ENCODE measurements around the gene ADORA2B. TPM values are rescaled to one million over a fixed set of nuclear protein-coding genes. Genes with fewer than 3 reads are reported as not detected.
"Not testable (repeated sequence)": the region's sequence is repeated elsewhere in the genome, so short reads cannot be mapped to it uniquely, and the experiment has no call there.

The ADORA2B gene
- total RNA-seq, 1 donor from 2014 or later: 5.0 TPM

DNA sequence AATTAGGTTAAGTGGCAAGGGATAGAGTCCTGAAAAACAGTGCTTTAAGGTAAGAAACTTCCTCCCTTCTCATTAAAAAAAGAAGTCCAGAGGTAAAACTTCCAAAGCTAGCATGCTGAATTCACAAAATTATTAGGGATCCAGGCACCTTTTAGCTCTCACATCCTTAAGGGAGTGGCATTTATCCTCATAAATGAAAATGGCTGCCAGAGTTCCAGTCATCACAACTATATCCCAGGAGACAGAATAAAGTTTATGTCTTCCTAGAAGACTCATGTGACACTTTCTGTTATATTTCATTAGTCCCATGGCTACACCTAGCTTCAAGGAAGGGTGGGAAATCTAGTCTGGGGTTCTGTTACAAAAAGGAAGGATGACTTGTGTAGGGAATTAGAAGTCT is 23.3 kb upstream of the ADORA2B start:
- DNase-seq (ENCODE audit: low read depth): no peak

DNA sequence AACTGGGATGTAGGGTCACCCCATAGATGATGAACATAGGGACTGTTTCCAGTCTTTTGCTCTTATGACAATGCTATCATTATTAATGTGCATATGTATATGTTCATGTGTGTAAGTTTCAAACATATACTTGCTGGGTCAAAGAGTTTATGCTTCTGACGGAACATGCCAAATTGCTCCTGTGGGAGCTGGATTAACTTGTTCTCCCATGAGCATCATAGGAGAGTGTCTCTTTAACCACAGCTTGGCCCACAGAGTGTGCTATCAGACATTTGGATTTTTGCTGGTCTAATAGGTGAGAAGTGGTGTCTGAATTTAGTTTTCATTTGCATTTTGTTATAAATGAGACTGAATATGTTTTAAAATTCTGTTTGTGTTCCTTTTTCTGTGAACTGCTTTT is 22.3 kb upstream of the ADORA2B start:
- DNase-seq (ENCODE audit: low read depth): no peak

DNA sequence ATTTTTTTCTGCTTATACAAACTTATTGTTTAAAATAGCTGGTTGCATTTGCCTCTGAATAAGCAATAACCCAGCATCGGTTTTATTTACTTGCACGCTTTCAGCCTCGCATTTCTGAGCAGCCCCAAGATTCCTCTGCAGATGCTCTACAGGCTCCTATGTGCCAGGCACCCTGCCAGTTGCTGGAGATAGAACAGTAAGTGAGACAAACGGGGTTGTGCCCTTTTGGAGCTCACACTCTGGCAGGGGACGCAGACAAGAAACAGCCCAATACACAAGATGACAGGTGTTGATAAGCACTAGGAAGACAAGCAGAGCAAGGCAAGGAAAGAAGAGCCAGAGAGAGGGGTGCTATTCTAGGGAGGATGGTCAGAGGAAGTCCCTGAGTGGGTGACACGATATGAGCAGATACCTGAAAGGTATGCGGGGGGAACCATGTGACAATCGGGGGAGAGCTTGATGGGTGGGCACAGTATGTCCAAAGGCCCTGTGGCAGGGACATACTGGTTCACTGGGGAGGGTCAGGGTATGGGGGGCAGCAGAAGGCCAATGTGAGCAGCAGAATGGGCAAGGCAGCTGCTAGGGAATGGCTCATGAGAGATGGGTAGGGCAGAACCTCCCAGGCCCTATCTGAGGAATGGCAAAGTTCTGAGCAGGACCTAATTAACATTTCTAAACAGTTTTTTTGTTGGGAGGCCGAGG is 18.7 kb upstream of the ADORA2B start:
- no peak for DNase-seq (ENCODE audit: low read depth)

DNA sequence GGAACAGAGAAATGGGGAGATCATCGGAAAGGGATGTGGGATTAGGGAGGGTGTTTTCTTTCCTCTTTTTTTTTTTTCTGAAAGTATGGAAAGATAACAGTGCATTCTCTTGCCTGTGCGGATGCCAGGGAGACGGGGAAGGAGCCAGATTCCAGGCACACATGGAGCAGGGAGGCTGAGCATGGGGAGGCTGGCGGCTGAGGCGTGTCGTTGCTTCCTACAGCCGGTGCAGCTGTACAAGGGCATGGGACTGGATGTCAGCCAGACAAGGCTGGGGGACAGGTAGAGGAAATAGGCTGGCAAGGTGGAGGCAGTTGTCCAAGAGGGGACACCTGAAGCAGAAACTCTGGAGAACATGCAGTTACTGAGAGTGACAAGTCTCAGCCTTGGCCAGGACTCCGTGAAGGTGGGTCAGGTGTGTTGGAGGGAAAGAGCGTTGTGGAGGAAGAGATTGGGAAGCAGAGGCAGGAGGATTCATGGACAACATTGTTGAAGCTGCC is 16.6 kb upstream of the ADORA2B start:
- DNase-seq (ENCODE audit: low read depth): no peak

DNA sequence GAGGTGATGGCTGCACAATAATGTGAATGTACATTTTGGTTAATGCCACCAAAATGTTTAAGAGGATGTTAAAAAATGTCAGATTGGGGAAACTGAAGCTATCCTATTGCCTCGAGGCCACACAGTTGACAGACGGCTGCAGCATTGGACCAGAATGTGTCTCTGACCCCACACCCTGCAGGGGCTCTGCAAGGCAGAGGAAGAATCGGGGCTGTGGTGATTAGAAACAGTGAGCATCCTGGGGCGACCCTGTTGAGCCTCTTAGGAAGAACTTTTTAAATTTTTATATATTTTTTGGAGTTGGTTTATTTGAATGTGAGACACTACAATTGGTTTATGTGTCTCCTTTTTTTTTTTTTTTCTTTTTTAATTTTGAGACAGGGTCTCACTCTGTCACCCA is 15.0 kb upstream of the ADORA2B start:
- DNase-seq (ENCODE audit: low read depth): no peak

DNA sequence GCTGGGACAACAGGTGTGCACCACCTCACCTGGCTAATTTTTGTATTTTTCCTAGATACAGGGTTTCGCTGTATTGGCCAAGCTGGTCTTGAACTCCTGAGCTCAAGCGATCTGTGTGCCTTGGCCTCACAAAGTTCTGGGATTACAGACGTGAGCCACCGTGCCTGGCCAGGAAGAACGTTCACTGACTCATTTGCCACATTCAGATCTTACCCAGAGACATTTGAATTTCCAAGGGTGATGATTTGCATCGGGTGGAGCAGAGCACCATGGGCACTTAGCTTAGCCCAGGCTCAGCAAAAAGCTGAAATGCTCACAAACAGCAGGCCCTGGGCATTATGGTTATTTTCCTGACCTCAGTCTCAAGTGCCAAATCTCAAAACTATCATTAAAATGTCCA is 14.5 kb upstream of the ADORA2B start:
- DNase-seq (ENCODE audit: low read depth): no peak

DNA sequence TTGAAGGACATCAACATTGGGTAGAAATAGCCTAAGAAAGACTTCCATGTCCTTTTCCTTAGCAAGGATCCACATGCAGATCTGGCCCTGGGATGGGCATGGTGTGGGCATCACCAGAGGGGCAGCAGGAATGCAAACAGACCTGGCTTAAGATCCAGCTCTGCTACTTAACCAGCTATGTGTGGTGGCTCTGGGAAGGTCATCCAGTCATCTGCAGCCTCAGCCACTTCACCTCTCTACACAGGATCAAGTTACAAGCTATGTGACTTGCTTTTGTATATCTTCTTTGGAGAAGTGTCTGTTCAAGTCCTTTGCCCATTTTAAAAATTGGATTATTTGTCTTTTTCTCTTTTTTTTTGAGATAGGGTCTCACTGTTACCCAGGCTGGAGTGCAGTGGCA is 13.5 kb upstream of the ADORA2B start:
- DNase-seq (ENCODE audit: low read depth): no peak

DNA sequence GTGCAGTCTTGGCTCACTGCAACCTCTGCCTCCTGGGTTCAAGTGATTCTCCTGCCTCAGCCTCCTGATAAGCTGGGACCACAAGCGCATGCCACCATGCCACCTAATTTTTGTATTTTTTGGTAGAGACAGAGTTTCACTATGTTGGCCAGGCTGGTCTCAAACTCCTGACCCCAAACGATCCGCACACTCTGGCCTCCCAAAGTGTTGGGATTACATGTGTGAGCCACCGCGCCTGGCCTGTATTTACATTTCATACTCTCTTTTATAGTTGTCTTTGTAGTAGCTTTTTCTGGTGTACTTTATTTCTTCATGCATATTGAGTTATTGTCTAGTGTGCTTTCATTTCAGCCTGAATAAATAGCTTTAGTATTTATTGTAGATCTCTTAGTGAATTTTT is 10.1 kb upstream of the ADORA2B start:
- no peak for DNase-seq (ENCODE audit: low read depth)

DNA sequence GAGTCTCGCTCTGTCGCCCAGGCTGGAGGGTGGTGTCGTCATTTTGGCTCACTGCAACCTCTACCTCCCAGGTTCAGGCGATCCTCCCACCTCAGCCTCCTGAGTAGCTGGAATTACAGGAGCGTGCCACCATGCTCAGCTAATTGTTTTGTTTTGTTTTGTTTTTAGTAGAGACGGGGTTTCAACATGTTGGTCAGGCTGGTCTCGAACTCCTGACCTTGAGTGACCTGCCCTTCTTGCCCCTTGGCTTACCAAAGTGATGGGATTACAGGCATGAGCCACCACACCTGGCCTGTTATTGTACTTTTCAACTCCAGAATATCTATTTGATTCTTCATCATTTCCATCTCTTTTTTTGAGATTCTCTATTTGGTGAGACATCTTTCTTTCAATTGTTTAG is 9.0 kb upstream of the ADORA2B start:
- no peak for DNase-seq (ENCODE audit: low read depth)

DNA sequence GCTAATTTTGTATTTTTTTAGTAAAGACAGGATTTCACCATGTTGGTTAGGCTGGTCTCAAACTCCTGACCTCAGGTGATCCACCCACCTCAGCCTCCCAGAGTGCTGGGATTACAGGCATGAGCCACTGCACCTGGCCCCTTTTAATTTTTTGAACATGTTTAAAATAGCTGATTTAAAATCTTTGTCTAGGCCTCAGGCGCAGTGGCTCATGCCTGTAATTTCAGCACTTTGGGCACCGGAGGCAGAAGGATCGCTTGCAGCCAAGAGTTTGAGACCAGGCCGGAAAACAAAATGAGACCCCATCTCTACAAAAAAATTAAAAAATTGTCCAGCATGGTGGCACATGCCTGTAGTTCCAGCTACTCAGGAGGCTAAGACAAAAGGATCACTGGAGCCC is 8.4 kb upstream of the ADORA2B start:
- DNase-seq (ENCODE audit: low read depth): not testable (repeated sequence)

DNA sequence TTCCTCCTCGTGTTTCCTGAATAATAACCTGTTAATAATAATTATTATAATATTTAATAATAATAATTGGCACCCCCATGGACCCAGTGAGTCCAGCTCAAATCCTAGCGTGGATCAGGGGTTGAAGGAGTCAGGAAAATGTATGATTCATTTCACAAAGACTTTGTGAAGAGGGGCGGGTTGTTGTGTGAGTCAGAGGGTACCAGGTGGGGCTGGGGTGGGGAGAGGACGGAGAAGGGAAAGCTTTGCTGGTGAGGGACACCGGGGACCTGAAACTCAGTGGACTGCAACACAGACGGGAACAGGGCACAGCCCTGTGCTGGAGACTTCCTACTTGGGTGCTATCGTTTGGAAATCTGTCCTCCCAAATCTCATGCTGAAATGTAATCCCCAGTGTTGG is 3.1 kb upstream of the ADORA2B start:
- DNase-seq (ENCODE audit: low read depth): no peak

DNA sequence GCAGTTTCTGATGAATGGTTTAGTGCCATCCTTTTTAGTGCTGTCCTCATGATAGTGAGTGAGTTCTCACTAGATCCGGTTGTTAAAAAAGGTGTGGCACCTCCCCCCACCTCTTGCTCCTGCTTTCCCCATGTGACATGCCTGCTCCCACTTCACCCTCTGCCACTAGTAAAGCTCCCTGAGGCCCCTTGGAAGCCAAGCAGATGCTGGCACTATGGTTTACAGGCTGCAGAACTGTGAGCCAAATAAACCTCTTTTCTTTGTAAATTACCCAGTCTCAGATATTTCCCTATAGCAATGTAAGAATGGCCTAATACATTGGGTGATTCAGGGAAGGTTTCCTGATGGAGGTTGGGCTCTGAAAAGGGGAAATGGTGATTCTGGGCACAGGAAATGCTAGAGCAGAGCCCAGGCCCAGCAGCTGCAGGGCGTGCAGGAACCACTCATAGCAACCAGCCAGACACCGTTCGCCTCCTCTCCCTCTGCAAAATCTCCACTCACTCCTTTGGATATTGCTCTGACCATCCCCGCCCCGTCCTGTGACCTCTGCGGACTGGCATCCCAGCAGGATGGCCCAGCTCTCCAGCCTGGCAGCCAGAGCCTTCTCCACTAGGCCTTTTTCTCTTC is 2.6 kb upstream of the ADORA2B start:
- DNase-seq (ENCODE audit: low read depth): no peak

DNA sequence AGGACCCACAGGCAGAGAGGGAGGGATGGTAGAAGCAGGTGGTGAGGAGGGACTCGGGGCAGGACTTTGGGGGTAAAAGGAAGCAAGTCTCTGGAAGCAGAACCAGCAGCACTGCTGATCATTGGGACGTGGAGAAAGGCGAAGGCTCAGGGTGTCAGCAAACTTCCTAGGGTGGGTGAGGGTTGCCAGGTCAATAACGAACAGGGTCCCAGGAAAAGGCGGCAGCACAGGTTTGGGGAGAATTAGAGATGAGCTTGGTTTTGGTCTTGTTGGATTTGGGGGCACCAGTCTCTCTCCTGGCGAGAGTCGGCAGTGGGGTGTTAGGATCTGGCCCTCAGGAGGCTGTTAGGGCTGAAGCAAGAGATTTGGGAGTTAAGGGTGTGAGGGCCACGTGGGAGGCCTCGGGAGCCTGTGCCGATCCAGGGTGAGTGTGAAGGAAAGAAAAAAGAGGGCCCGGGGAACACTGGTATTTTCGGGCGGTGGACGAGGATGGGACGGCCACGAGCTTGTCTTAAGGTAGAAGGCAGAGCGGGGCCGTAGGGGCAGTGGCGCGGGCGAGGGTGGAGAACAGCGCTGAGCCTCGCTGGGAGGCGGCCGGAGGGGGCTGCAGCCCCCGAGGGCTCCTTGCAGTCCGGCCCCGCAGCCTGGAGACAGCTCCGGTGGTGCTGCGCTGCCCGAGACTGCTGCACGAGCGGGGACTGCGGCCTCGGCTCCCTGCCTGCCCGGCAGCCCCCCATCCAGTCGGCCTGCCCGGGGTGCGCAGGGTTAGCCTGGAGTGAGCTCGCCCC is 765 bp upstream of the ADORA2B start:
- DNase-seq (ENCODE audit: low read depth): no peak

DNA sequence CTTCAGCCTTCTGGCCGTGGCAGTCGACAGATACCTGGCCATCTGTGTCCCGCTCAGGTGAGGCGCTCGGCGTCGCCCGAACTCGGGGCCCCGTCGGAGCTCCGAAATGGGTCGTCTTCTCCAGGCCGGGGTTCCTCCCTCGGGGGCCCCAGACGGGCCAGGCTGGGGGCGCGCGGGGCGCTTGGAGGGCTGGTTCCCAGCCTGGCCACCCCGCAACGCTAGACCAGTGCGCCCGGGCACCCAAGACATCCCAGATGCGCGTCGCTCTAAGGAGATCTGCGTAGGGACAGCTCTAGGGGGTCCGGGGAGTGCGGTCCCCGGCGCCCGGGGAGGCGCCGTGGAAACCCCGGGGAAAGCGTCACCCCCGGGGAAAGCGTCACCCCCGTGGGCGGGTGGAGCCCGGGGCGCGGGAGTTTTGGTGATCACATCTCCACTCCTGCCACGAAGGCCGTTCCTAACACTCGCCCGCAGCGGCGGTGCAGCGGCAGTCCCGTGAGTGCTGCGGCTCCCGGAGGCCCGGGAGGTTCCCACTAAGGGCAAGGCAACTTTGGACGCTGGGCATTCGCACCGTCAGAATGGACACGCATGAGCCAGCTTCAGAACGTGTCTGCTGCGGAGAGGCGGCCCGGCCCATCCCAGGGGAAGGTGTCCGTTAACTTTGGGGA is 729 bp downstream of the ADORA2B start:
- no peak for DNase-seq (ENCODE audit: low read depth)

DNA sequence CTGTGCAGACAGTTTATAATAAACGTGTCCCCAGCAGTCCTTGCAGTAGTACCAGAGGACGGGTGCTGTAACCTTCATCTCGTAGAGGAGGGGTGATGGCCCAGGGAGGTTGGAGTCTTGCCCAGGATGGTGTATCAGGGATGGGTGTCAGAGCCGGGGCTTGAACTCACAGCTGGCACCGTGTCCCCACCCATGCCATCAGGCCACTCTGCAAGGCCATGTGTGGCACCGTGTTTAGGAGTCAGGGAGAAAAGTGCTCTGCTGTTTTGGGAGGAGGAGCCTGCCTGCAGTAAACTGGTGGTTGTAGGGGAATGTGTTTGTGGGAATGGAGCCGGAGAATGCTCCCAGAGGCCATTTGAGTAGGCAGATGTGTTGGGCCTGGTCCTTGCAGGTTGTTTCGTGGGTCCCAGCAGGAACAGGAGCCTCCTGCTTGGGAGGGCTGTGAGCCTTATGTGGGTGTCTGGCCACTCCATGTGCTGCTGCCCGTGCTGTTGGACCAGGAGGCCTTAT is 1.7 kb downstream of the ADORA2B start:
- no peak for DNase-seq (ENCODE audit: low read depth)

DNA sequence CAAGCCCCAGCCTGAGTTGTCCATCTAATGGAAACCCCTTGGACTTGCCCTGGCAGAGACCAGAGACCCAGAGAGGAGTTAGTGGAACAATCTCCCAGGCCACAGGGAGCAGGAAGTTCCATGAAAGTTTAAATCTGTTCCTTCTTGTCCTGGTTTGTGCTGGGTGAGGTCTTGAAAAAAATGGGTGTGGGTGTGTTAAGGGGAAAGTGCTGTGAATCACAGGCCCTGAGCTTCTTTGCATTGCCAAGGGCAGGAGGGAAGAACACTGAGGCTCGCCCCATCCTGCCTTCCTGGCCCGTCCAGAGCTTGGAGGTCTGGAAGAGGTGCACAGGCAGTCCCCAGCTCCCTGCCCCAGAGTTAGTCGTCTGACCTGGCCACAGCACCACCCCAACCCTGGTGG is 2.3 kb downstream of the ADORA2B start:
- DNase-seq (ENCODE audit: low read depth): peak; percentile 45

DNA sequence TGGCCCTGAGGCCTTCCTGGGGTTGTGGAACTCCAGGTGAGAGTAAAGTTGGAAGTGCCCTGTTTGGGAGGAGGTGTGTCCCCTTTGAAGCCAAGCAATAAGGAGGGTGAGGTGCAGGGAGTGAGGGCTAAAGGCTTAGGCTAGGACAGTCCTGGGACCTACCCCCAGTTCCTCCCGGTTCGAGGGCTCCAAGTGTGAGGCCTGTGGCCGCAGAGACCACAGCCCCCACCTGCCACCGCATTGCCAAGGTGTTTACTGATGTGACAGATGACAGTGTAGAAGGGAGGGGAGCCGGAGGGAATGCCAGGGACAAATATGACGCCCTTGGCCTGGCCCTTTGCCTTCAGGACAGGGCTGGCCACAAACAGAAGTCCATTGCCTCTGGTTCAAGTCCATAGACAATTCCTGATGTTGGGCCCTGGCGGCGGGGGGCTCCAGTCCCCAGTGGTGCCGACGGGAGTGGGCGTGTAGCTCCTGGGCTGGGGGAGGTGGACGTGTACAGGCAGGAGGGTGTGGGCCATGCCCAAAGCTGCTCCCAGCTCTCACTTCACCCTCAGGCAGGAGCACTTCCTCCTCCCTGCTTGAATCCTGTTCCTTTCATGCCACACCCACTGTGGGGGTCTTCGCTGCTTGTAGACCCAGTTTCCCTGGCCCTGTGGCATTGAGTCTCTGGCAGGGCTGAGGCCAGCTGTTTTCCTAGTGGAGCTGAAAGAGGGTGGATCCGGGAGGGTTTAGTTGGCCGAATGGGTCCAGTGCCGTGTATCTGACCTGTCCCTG is 3.2 kb downstream of the ADORA2B start:
- DNase-seq (ENCODE audit: low read depth): no peak

DNA sequence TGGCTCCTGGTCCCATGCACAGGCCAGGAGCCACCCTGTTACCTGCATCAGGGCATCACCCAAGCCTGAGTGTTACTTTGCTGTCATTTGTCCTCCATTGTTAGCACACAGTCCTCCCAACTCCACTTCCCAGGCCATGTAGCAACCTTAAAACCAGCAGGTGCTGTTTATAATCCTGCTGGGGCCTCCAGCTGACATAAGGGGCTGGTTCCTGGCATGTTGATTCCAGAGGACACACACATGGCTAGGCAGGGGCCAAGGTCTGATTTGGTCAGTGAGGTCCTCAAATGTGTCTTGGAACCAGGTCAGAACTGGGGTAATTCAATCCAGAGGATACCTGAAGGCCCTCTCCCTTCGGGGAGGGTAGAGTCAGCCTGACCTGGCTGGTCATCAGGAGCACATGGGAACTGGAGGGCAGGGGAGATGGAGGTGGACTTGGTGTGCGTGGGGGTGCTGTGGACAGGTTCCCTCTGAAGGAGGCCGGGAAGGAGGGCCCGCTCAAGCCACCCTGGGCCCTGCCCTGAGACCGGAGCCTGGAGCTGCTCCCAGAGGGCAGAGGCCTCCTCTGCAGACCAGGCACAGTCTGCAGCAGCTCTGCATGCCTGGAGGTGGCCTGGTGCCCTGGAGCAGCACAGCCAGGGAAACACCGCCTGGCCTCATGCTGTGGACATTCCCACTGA is 6.6 kb downstream of the ADORA2B start:
- no peak for DNase-seq (ENCODE audit: low read depth)

DNA sequence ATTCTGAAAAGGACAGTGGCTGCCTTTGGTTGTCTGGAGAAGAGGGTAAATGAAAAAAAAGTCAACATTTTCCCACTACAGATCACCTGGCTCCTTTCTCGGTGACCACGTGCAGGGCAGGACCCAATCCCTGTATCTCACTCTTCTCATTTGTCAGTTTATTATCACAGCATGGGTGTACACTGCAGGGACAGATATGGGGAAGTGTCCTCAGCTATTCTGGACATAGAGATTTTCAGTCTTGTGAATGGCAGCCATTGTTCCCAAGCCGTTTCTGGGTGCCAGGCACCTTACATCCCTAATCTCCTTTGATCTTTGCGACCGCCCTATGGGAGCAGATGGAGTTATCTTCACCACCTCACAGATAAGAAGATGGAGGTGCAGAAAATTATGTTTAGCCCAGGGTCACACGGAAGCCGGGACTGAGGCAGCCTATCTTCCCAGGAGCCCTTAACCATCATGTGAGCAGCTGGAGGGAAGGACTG is 7.2 kb downstream of the ADORA2B start:
- no peak for DNase-seq (ENCODE audit: low read depth)

DNA sequence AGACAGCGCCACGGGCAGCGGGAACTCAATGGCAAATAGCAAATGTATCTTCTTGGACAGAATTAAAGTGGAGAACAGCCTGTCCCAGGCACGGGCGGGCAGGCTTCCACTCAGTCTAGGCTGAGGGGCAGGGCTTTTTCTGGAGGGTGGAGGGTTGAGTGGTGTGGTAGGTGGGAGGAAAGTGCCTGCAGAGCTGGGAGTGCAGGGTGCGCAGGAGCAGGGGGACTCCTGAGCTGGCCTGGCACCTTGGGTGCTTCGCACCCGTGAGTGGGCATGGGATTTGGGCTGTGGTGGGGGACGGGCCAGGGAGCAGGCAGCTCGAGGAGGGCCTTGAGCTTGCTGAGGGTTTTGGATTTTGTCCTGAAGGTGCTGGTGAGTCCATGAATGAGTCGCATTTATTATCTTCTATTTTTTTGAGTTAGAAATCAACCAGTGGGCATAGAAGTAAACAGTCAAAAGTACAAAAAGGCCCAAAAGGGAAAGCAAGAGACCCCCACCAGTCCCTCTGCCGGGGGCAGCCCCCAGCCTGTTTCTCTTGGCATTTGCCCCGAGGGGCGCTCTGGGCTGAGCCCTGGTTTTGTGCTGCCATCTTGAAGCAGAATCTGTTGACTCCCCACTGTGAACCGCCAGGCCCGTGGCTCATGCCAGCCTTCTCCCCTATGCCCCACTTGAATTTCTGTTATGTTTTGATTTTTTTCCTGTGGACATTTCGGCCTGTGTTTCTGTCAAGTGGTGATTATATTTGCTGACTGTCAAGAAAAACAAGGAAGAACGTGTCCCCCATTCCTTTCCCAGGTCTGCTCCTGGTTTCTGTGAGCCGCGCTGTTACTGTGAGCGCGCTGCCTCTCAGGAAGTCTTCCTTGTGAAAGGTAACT is 8.2 kb downstream of the ADORA2B start:
- no peak for DNase-seq (ENCODE audit: low read depth)
